Stimulated activated CD8-positive, alpha-beta memory T cell treated with anti-CD3 and anti-CD28 coated beads, Interleukin-4, amount 100 ng/mL, for 4 hours (primary cell): ENCODE measurements around the gene ABCC4.

Experiments used
- DNase-seq, 2 donors: peaks; one replicate each; pipeline ENCODE4 v3.0.0-alpha.2; 2020; ENCODE audit warnings: low read depth in 2 of 2, low spot score in 1 of 2

Gene ABCC4

GRCh38 chr13:95159458-95159857 lies 141.8 kb downstream of the ABCC4 start:
- no peak for DNase-seq

- DNase-seq = no peak
These were observed 145.0 kb downstream of the ABCC4 start for GRCh38 chr13:95156208-95156607.

DNA sequence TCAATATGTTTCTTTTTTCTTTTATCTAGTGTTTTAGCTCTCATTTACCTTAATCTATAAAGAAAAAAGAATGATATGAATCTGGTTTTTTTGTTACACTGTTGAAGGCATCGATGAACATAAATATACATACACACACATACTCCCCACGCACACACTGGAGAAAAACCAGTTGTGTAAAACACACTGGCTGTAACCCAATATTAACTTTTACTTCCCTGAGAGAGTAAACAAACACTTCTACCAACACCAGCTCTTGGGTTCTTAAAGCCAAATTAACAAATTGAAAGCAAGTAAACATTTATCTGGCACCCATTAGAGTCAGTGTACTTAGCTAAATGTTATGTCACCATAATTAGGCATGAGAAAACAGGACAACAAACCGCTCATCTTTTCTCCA lies 145.7 kb downstream of the ABCC4 start:
- no peak for DNase-seq

DNA sequence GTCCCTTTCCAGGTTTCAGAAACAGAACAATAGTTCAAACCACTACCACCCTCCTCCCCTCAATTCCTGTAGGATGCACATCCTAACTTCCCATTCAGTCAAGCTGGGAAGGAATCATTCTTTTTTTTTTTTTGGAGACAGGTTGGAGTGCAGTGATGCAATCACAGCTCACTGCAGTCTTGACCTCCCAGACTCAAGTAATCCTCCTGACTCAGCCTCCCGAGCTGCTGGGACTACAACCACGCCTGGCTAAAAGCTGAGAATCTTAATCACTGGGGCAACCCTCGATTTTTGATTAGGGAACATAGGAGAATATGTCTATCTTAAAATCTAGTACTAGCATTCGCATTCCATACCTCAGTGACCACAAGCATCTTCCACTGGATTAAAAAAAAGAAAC lies 146.2 kb downstream of the ABCC4 start:
- no peak for DNase-seq

DNA sequence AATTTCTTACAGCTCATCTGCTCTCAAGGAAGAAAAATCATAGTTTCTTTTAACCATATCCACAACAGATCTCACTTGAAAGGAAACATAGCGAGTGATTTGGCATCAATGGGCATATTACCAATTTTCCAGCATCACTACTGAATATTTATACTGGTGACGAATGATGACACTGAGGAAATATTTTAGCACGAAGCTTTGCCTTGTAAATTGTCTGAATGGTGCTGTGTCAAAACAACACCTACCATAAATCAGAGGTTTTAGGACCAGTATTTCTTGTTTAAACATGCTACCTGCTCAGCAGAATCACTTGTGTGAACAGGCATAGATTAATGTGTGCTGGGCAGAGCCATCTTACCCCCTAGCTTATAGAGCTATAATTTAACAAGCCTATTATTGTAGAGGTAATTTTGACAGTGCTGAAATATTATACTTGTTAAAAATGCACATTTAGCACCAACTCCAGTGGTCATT lies 146.8 kb downstream of the ABCC4 start:
- DNase-seq = no peak

GRCh38 chr13:95153647-95154412 lies 147.4 kb downstream of the ABCC4 start:
- DNase-seq = no peak

DNA sequence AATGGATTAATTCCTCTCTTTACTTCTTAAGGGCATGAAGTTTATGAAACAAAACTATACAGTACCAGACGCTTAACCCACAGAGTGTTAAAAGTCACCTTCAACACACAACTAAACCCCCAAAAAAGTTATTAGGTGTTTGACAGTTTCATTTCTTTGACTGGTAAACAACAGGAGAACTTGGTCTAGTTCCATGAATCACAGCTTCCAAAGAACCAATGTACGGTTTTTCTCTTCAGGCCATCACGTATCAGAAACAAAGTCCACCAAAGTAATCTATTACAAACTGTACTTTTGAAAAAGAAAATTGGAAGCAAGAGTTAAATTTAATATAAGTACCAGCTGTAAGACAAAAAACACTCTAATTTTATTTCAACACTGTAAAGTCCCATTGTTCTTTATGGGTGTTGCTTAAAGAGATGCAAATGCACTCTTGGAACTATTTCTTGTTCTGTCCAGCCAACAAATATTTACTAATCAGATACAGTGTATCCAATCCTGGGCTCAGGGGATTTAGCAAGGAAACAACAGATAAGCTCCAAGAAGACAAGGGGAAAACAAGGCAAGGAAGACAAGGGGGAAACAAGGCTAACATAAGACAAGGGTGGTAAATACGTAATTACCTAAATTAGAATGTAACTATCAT lies 149.2 kb downstream of the ABCC4 start:
- no peak for DNase-seq

GRCh38 chr13:95150555-95150954 lies 150.7 kb downstream of the ABCC4 start:
- DNase-seq = no peak

DNA sequence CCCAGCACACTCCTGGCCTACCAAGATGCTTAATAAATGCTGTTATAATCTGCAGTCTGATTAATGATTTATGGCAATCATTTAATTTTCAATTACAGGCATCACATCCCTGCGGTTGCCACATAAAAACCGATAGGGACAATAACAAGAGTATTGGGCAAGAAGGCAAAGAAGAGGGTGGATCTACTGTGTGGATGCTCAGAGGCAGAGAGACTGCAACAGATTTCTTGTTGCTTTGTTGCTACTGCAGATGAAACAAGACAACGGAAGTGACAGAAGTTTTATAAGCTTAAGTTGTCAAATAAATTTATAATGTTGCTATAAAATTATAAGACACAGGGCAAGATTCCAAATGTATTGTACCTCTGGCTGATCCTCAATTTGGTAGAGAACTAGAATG lies 154.8 kb downstream of the ABCC4 start:
- DNase-seq = no peak

DNA sequence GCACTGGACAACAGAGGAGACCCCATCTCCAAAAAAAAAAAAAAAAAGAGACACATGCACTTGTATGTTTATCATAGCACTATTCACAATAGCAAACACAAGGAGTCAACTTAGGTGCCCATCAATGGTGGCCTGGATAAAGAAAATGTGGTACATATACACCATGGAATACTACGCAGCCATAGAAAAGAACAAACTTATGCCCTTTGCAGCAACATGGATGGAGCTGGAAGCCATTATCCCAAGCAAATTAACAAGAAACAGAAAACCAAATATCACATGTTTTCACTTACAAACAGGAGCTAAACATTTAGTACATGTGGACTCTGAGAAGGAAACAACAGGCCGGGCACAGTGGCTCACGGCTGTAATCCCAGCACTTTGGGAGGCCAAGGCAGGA lies 155.7 kb downstream of the ABCC4 start:
- no peak for DNase-seq

GRCh38 chr13:95140502-95140901 lies 160.7 kb downstream of the ABCC4 start:
- DNase-seq = no peak

DNA sequence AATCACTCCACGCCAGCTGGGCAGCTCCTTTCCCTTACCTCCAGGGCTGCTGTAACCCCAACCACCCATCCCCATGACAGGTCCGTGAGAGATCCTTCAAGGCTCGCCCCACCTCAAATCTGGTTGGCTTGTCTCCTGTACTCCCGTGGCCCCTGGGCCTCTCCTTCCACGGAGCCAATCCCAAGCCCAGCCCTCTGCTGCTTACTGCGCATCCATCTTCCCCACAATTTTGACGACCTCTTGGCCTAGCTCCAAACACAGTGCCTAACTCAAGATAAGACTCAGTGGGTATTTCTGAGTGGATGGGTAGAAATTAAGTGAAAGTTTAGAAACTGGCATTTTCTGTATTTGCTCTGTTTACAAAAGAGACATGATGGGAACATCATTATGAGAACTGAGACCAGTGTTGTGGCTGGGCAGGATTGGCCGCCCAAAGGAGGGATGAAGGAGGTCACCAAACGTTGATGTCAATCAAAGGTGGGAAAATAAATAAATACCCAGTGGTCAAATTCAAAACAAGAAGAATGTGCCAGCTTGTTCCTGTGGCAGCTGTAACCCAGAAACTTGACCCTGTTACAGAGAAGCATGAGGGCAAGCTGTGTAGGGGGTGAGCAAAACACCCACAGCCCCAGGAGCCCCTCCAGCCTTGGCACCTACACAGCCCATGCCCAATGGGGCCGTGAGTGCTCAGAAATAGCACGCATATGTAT lies 162.2 kb downstream of the ABCC4 start:
- no peak for DNase-seq

- DNase-seq = no peak
These were observed 164.2 kb downstream of the ABCC4 start for GRCh38 chr13:95137096-95137495.

DNA sequence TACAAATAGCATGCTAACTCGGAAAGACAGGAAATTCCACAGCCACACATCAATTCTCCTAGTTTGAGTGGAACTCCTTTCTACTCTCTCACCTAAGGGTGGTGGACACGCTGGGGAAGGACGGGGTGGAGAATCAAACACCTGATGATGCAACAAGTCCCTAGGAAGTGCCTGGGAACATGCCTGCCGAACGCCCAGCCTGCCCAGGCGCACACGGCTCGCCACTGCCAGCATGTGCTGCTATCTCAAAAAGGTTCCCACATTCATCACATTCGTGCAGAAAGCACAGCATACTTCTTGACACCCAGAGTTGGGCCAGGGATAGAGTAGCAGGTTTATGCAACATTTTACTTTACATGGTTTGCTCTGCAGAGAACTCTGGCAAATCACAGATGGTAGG lies 164.6 kb downstream of the ABCC4 start:
- DNase-seq = no peak

- DNase-seq = no peak
These were observed 167.8 kb downstream of the ABCC4 start for GRCh38 chr13:95133498-95133897.

DNA sequence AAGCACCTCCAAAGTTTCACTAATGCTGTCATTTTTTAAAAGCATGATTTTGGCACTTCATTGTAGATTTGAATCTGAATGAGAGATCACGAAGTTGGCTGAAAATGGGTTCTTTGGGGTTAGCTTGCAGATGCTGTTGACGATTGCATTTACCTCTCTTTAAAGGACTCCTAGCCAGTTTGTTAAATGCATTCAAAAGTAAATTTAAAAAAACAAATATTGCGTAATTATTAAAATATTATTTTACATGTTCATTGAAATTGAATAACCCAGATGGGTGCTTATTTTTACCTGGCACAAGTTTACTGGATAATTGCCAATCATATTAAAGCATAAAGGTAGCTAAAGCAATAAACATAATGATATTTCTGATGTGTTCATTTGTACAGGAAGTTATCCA lies 172.2 kb downstream of the ABCC4 start:
- no peak for DNase-seq

DNA sequence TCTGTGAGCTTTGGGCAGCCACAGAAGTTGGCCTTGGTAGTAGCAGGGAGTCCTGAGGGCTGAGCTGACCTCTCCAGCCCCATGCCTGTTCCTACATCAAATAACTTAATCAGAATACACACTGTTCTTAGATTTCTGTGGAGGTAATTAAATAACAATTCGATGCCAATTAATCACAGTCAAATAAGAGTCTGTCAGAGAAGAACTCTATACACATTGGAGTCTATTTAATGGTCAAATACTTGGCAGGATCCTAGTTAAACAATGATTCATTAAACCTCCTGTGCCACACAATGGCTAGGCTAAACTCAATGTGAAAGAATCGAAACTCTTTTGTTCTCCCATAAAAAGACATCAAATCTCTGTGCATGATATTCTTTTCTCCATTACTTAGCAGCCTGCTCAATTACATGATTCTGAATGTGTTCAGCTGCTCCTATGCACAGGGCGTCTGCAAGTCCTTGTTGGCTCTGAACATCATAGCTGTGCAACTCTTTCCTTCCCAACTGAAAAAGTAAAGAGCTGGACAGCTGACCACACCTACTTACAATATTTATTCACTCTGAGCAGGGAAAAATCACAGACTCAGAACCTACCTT lies 173.1 kb downstream of the ABCC4 start:
- no peak for DNase-seq

DNA sequence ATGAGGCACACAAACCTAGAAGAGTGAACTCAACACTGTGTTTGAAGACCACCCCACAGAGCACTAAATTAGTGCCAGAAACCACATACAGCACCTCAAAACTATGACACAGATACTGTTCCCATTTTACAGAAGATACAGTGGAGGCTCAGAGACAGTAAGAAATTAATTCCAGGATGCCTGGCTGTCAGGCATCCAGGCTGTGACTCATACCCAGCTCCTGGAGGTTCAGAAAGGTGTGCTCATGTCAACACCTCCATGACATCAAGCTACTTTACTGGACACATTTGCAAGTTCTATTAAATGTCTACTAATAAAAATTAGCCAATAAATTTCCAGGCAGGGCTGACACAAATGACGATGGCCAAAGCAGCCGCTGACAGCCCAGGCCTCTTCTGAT lies 176.3 kb downstream of the ABCC4 start:
- DNase-seq = no peak

DNA sequence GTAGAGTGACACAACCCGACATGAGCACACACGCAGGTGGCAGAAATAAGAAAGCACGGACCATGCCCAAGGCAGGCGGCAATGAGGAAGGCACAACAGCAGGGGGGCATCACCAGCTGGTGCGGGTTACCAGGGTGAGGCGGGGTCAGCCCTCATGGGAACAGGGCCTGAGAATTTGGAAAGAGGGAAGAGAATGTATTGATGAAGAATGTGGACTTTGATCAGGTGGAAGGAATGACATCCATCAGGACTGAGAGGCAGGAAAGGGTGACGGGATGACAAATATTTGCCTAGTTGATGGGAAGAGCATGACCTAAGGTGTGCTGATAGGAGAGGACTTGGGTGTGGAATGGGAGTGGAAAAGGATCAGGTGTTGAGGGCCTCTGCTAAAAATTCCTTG lies 177.5 kb downstream of the ABCC4 start:
- no peak for DNase-seq

DNA sequence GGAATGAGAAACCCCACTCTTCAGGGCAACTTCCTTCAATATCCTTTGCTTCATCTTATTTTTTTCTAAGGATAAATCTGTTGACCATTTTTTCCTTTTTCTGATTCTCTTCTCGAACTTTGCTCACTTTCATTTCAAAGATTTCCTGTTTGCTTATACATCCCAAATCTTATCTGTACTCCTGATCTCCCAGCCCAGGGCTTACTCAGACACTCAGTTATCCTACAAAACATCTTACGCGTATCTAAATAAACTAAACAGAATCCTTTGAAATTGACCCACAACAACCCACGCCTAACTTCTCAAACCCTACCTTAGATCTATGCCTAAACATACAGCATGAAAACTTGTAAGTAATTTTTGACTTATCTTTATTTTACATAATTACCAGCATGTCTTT lies 179.2 kb downstream of the ABCC4 start:
- DNase-seq = no peak

DNA sequence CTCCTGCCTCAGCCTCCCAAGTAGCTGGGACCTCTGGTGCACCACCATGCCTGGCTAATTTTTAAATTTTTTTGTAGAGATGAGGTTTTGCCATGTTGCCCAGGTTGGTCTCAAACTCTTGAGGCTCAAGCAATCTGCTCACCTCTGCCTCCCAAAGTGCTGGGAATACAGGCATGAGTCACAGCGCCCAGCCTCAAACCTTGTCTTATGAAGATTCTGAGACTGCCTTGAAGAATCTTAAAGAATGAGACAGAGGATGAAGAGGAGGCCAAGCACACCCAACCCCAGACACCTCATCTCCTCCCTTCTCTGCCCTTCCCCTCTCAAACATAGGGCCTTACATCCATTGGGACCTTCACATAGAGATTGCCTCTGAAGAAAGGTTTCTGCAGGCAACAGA lies 179.7 kb downstream of the ABCC4 start:
- DNase-seq = no peak

DNA sequence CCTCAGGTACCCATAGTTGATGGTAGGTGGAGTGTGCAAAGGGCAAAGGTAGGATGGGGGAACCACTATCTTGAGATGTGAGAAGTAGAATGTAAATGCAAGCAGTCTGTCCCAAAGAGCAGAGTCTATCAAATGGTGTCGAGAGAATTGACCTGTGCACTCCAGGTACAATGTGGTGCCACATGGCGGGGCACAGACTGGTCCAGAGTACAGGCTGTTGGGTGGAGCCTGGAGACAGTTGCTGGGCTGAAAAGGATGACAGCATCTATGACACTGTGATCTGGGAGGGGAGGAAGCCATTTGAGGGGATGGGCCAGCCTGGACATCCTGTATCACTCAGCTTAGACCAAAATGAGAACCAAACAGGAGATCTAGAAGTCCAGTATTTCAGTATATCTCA lies 180.6 kb downstream of the ABCC4 start:
- DNase-seq = no peak
